Astrocyte (in vitro differentiated cells and primary cell): ENCODE results near the gene ITGB2. TPM values are rescaled to one million over a fixed set of nuclear protein-coding genes. Genes with fewer than 3 reads are reported as not detected.

Source experiments
- DNase-seq: peaks from one replicate; pipeline ENCODE4 v3.0.0-alpha.2; 2010; ENCODE audit warnings: low read depth
- FAIRE-seq: peaks from 2 replicates; lab custom pipeline; 2011; peaks lifted over from hg19 to GRCh38; lab: Jason Lieb, UNC
- H2AFZ ChIP-seq: 2 replicates; pipeline ENCODE4 v1.6.0; 2012; ENCODE audit warnings: low read depth, low read length, inconsistent platforms
- H3K27ac ChIP-seq: 2 replicates; pipeline ENCODE4 v1.5.1; 2011; ENCODE audit warnings: low read depth, low read length, inconsistent platforms
- H3K27me3 ChIP-seq: 2 replicates; pipeline ENCODE4 v1.6.0; 2011; ENCODE audit warnings: low read length, inconsistent platforms; ENCODE audit not compliant: insufficient read depth
- H3K36me3 ChIP-seq: 2 replicates; pipeline ENCODE4 v1.5.1; 2011; ENCODE audit warnings: low read length, inconsistent platforms; ENCODE audit not compliant: insufficient read depth
- H3K4me1 ChIP-seq: 2 replicates; pipeline ENCODE4 v1.5.1; 2011; ENCODE audit warnings: low read length, inconsistent platforms; ENCODE audit not compliant: insufficient read depth
- H3K4me2 ChIP-seq: 2 replicates; pipeline ENCODE4 v1.6.0; 2012; ENCODE audit warnings: low read length, inconsistent platforms
- H3K4me3 ChIP-seq: 2 replicates; pipeline ENCODE4 v1.5.1; 2011; ENCODE audit warnings: low read depth, mild to moderate bottlenecking, low read length, inconsistent platforms; ENCODE audit not compliant: insufficient read depth
- H3K79me2 ChIP-seq: 2 replicates; pipeline ENCODE4 v1.6.0; 2012; ENCODE audit warnings: mild to moderate bottlenecking, low read length, inconsistent platforms; ENCODE audit not compliant: insufficient read depth
- H3K9ac ChIP-seq: 2 replicates; pipeline ENCODE4 v1.6.0; 2012; ENCODE audit warnings: mild to moderate bottlenecking, low read length, inconsistent platforms
- H3K9me3 ChIP-seq: 2 replicates; pipeline ENCODE4 v1.5.1; 2012; ENCODE audit warnings: low read depth, mild to moderate bottlenecking, low read length, inconsistent platforms; ENCODE audit not compliant: insufficient read depth
- H4K20me1 ChIP-seq: 2 replicates; pipeline ENCODE4 v1.6.0; 2012; ENCODE audit warnings: low read length, inconsistent platforms; ENCODE audit not compliant: insufficient read depth
- H3K27ac Mint-ChIP-seq: one replicate; pipeline ENCODE4 v1.8.0; 2021; ENCODE audit warnings: mild to moderate bottlenecking, mixed read lengths; ENCODE audit not compliant: unreplicated experiment
- H3K27me3 Mint-ChIP-seq: one replicate; pipeline ENCODE4 v1.8.0; 2021; ENCODE audit warnings: low read depth, mixed read lengths; ENCODE audit not compliant: unreplicated experiment
- H3K36me3 Mint-ChIP-seq: one replicate; pipeline ENCODE4 v1.8.0; 2021; ENCODE audit warnings: low read depth, mixed read lengths; ENCODE audit not compliant: unreplicated experiment
- H3K4me1 Mint-ChIP-seq: one replicate; pipeline ENCODE4 v1.8.0; 2021; ENCODE audit warnings: low read depth, mixed read lengths; ENCODE audit not compliant: unreplicated experiment
- H3K4me3 Mint-ChIP-seq: one replicate; pipeline ENCODE4 v1.8.0; 2021; ENCODE audit warnings: mild to moderate bottlenecking, moderate library complexity, mixed read lengths; ENCODE audit not compliant: unreplicated experiment
- H3K9me3 Mint-ChIP-seq: one replicate; pipeline ENCODE4 v1.8.0; 2021; ENCODE audit warnings: mild to moderate bottlenecking, mixed read lengths; ENCODE audit not compliant: unreplicated experiment
- CTCF ChIP-seq: IDR thresholded peaks from 2 replicates; pipeline ENCODE4 v1.5.1; 2011; ENCODE audit warnings: low read depth, mild to moderate bottlenecking, inconsistent platforms, low read length, moderate library complexity; ENCODE audit not compliant: insufficient read depth
- EZH2 ChIP-seq: IDR thresholded peaks from 2 replicates; pipeline ENCODE4 v1.6.1; 2012; ENCODE audit warnings: mild to moderate bottlenecking, low read length, inconsistent platforms; ENCODE audit not compliant: insufficient read depth
- total RNA-seq: library from RNA; stranded (reverse); gene quantifications from 2 replicates; pipeline ENCODE4 v1.2.1, GENCODE V29; 2021

The ITGB2 gene
- total RNA-seq, 1 donor from 2014 or later = 0.61 TPM

- no peak for TF ChIP-seq EZH2
- no peak for TF ChIP-seq CTCF
- Histone ChIP-seq H3K36me3 (no peaks in the 10 kb centered on the region), H3K79me2 (no peaks in the 10 kb centered on the region), H4K20me1 (no peaks in the 10 kb centered on the region), H3K4me2 (no peak overlapping the region), H3K9ac (no peak overlapping the region), H2AFZ (no peak overlapping the region), H3K4me1 (peaks cover 20% of the 10 kb centered on the region), H3K27me3 (peaks cover 5% of the 10 kb centered on the region), H3K9me3 (no peaks in the 10 kb centered on the region), H3K4me3 (no peak overlapping the region), H3K27ac (no peak overlapping the region)
- FAIRE-seq (no peak), DNase-seq (no peak)
- Mint-ChIP-seq H3K4me3 (no peak overlapping the region), H3K27me3 (peaks cover 37% of the 10 kb centered on the region), H3K4me1 (peaks cover 19% of the 10 kb centered on the region), H3K27ac (no peak overlapping the region), H3K9me3 (peaks cover 3% of the 10 kb centered on the region), H3K36me3 (no peaks in the 10 kb centered on the region)
Measured at GRCh38 chr21:44883250-44883649, 37.4 kb downstream of the ITGB2 start.

- H3K27ac ChIP-seq = peak overlapping the region; percentile 28
- H3K4me2 ChIP-seq = peak overlapping the region; percentile 70
- peak; percentile 80 for DNase-seq
Measured at GRCh38 chr21:44881198-44881872, 39.4 kb downstream of the ITGB2 start.

More at GRCh38 chr21:44881198-44881872, 39.4 kb downstream of the ITGB2 start:
- peaks cover 31% of the 10 kb centered on the region for H3K27me3 Mint-ChIP-seq
- Histone ChIP-seq H2AFZ (no peak overlapping the region), H3K9me3 (no peaks in the 10 kb centered on the region), H3K36me3 (no peaks in the 10 kb centered on the region), H3K79me2 (no peaks in the 10 kb centered on the region), H3K27me3 (peaks cover 3% of the 10 kb centered on the region), H3K4me1 (peaks cover 20% of the 10 kb centered on the region), H3K9ac (no peak overlapping the region), H4K20me1 (no peaks in the 10 kb centered on the region), H3K4me3 (no peak overlapping the region)
- no peak overlapping the region for H3K4me3 Mint-ChIP-seq
- peaks cover 19% of the 10 kb centered on the region for H3K4me1 Mint-ChIP-seq
- FAIRE-seq = no peak
- no peak for TF ChIP-seq EZH2
- TF ChIP-seq CTCF = no peak
- H3K27ac Mint-ChIP-seq = no peak overlapping the region
- no peaks in the 10 kb centered on the region for H3K36me3 Mint-ChIP-seq
- H3K9me3 Mint-ChIP-seq = peaks cover 3% of the 10 kb centered on the region
